ENCODE data around the gene CADM2. TPM values are rescaled to one million over a fixed set of nuclear protein-coding genes. Genes with fewer than 3 reads are reported as not detected.

CADM2 gene
- total RNA-seq, 1 experiment from 2014 or later: 0.47 TPM

GRCh38 chr3:85576091-85576690, 617.4 kb downstream of the CADM2 start:
- Histone ChIP-seq H3K9ac (ENCODE audit: low read length) (no peak overlapping the region), H3K4me1 (ENCODE audit: insufficient read depth, low read length) (no peaks in the 10 kb centered on the region), H3K27me3 (ENCODE audit: low read length) (no peaks in the 10 kb centered on the region), H3K79me2 (ENCODE audit: low read length) (no peaks in the 10 kb centered on the region), H2AFZ (ENCODE audit: low read length) (no peak overlapping the region), H3K27ac (ENCODE audit: low read length) (no peak overlapping the region), H3K9me3 (ENCODE audit: low read length) (no peaks in the 10 kb centered on the region), H3K36me3 (ENCODE audit: low read depth, low read length) (no peaks in the 10 kb centered on the region), H3K4me2 (ENCODE audit: low read length) (no peak overlapping the region), H3K9me2 (replicated peaks; ENCODE audit: low read length) (no peaks in the 10 kb centered on the region), H4K20me1 (ENCODE audit: low read length) (no peaks in the 10 kb centered on the region), H3F3A (ENCODE audit: low read length, unreplicated experiment) (no peaks in the 10 kb centered on the region), H3K4me3 (ENCODE audit: low read length) (no peak overlapping the region)
- no TSS peak for BruUV-seq (replicated peaks)
- POLR2A ChIA-PET (ENCODE audit: unreplicated experiment): no interaction called here
- ATAC-seq (0 out of 2 replicates have a peak, but pooled peaks have one; percentile 56), DNase-seq (peak; percentile 85)
- CTCF ChIA-PET: interaction anchor here (0.5 to 1.1 kb wide), 3 partner anchors 184 to 745 kb away, joined by 3 to 10 read pairs (median 4); no protein-coding TSS in a partner anchor
- intact Hi-C loops (cut with micrococcal nuclease): loop anchor here (1.0 to 5.0 kb wide), 5 partner anchors 226 to 601 kb away; no protein-coding TSS in a partner anchor
- TF ChIP-seq CTCF (conservative IDR thresholded peaks at IDR 0.05; ENCODE audit: low read depth, low read length) (peak; percentile 87), EZH2 (IDR thresholded peaks at IDR 0.05; ENCODE audit: low read length, unreplicated experiment) (no peak)

- POLR2A ChIA-PET (ENCODE audit: unreplicated experiment): no interaction called here
- no peak for TF ChIP-seq EZH2phosphoT487 (IDR thresholded peaks at IDR 0.05; ENCODE audit: borderline replicate concordance, low read length)
- TF ChIP-seq CTCF (conservative IDR thresholded peaks at IDR 0.05; ENCODE audit: low read depth, low read length): no peak
- TF ChIP-seq EZH2 (IDR thresholded peaks at IDR 0.05; ENCODE audit: low read length, unreplicated experiment): no peak
- CTCF ChIA-PET: interaction anchor here (0.5 to 1.1 kb wide), 3 partner anchors 184 to 745 kb away, joined by 3 to 10 read pairs (median 4); no protein-coding TSS in a partner anchor
- no peak for DNase-seq
- H3K9ac ChIP-seq (ENCODE audit: low read length): no peak overlapping the region
- H3K36me3 ChIP-seq (ENCODE audit: low read depth, low read length): no peaks in the 10 kb centered on the region
- no peak overlapping the region for H3K4me2 ChIP-seq (ENCODE audit: low read length)
- no peaks in the 10 kb centered on the region for H3F3A ChIP-seq (ENCODE audit: low read length, unreplicated experiment)
- intact Hi-C loops (cut with micrococcal nuclease): loop anchor here (1.0 to 5.0 kb wide), 5 partner anchors 226 to 602 kb away; no protein-coding TSS in a partner anchor
- no peak overlapping the region for H3K4me3 ChIP-seq (ENCODE audit: low read length)
- H3K27me3 ChIP-seq (ENCODE audit: low read length): no peaks in the 10 kb centered on the region
- H3K9me2 ChIP-seq (replicated peaks; ENCODE audit: low read length): no peaks in the 10 kb centered on the region
- no peak for ATAC-seq
- H3K79me2 ChIP-seq (ENCODE audit: low read length): no peaks in the 10 kb centered on the region
- no peaks in the 10 kb centered on the region for H3K4me1 ChIP-seq (ENCODE audit: insufficient read depth, low read length)
- no peak overlapping the region for H2AFZ ChIP-seq (ENCODE audit: low read length)
- no peaks in the 10 kb centered on the region for H3K9me3 ChIP-seq (ENCODE audit: low read length)
- H3K27ac ChIP-seq (ENCODE audit: low read length): no peak overlapping the region
- no TSS peak for BruUV-seq (replicated peaks)
- no peaks in the 10 kb centered on the region for H4K20me1 ChIP-seq (ENCODE audit: low read length)
Observed at GRCh38 chr3:85576697-85577200, 618.0 kb downstream of the CADM2 start.

GRCh38 chr3:85584779-85585356, 626.1 kb downstream of the CADM2 start:
- BruUV-seq (replicated peaks): no TSS peak
- TF ChIP-seq EZH2phosphoT487 (IDR thresholded peaks at IDR 0.05; ENCODE audit: borderline replicate concordance, low read length): no peak
- no peak for TF ChIP-seq EZH2 (IDR thresholded peaks at IDR 0.05; ENCODE audit: low read length, unreplicated experiment)
- no peak for TF ChIP-seq CTCF (conservative IDR thresholded peaks at IDR 0.05; ENCODE audit: low read depth, low read length)
- no peaks in the 10 kb centered on the region for H3K27me3 ChIP-seq (ENCODE audit: low read length)
- H3K27ac ChIP-seq (ENCODE audit: low read length): no peak overlapping the region
- POLR2A ChIA-PET (ENCODE audit: unreplicated experiment): no interaction called here
- CTCF ChIA-PET: no interaction called here
- H3K9ac ChIP-seq (ENCODE audit: low read length): no peak overlapping the region
- no peak overlapping the region for H3K4me3 ChIP-seq (ENCODE audit: low read length)
- intact Hi-C loops (cut with micrococcal nuclease): no loop called here
- ATAC-seq (no peak), DNase-seq (no peak)
- H3K79me2 ChIP-seq (ENCODE audit: low read length): no peaks in the 10 kb centered on the region
- no peaks in the 10 kb centered on the region for H3K9me3 ChIP-seq (ENCODE audit: low read length)
- no peak overlapping the region for H3K4me2 ChIP-seq (ENCODE audit: low read length)
- H3K9me2 ChIP-seq (replicated peaks; ENCODE audit: low read length): no peaks in the 10 kb centered on the region
- no peaks in the 10 kb centered on the region; the same call in 1 of the 2 replicates for H3K4me1 ChIP-seq (ENCODE audit: insufficient read depth, low read length)
- H4K20me1 ChIP-seq (ENCODE audit: low read length): no peaks in the 10 kb centered on the region
- H3F3A ChIP-seq (ENCODE audit: low read length, unreplicated experiment): no peaks in the 10 kb centered on the region
- H2AFZ ChIP-seq (ENCODE audit: low read length): no peak overlapping the region
- H3K36me3 ChIP-seq (ENCODE audit: low read depth, low read length): no peaks in the 10 kb centered on the region
